ENCODE measurements around the gene SIGLEC6. TPM values are rescaled to one million over a fixed set of nuclear protein-coding genes. Genes with fewer than 3 reads are reported as not detected.

The SIGLEC6 gene
- total RNA-seq, 4 donors from 2014 or later, result 0.55 to 4.4 (median 1.7) TPM; not detected in 1

DNA sequence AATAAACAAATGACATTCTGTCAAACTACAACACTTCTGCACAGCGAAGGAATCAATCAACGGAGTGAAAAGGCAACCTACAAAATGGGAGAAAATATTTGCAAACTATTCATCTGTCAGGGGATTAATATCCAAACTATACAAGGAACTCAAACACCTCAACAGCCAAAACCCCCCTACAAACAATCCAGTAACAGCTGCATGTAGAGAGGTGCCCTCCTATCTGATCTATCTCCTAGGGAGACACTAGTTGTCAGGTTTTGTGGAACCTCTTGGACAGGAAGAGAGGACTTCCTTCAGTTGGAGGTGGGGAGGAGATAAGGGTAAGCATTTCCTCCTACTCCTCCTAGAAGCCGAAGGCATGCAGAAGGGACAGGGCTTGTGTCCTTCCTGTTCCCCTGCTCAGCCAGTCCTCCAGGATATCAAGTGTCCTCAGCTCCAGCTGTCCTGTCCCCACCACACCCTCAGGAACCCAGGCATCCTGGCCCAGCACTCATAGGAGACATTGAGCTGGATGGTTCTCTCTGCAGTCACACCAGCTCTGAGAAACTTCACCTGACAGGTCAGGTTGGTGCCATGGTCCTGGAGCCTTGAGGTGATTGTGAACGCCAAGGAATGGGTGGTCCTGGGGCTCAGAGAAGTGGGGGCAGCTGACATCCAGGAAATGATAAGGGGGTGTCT is 63.5 kb downstream of the SIGLEC6 start:
- in situ Hi-C loops (cut with MboI; ENCODE audit: low pct_ligation_motif_present in 1 of 4, low pct_unique_long_range_greater_than_20kb in 1 of 4, low sequenced_read_pairs in 3 of 4), result loop anchor here in 2 of 4 donors (25.0 kb wide), 2 partner anchors 194 to 319 kb away; partner anchors contain the start of gene FPR3 (in 1 of the 2)
- TF ChIP-seq POLR2A (IDR thresholded peaks at IDR 0.05) (no peak), POLR2AphosphoS5 (IDR thresholded peaks at IDR 0.05) (no peak), EP300 (IDR thresholded peaks at IDR 0.05; ENCODE audit: low read depth) (no peak)
- TF ChIP-seq, protein P1, sequence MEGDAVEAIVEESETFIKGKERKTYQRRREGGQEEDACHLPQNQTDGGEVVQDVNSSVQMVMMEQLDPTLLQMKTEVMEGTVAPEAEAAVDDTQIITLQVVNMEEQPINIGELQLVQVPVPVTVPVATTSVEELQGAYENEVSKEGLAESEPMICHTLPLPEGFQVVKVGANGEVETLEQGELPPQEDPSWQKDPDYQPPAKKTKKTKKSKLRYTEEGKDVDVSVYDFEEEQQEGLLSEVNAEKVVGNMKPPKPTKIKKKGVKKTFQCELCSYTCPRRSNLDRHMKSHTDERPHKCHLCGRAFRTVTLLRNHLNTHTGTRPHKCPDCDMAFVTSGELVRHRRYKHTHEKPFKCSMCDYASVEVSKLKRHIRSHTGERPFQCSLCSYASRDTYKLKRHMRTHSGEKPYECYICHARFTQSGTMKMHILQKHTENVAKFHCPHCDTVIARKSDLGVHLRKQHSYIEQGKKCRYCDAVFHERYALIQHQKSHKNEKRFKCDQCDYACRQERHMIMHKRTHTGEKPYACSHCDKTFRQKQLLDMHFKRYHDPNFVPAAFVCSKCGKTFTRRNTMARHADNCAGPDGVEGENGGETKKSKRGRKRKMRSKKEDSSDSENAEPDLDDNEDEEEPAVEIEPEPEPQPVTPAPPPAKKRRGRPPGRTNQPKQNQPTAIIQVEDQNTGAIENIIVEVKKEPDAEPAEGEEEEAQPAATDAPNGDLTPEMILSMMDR (IDR thresholded peaks at IDR 0.05), result no peak
- no peaks in the 10 kb centered on the region for H3K36me3 ChIP-seq
- intact Hi-C loops (cut with DNase I; ENCODE audit: low total_unique reads), result no loop called here
- DNase-seq, result no peak
- no peak overlapping the region for H3K4me3 ChIP-seq
- H3K4me1 ChIP-seq, result no peaks in the 10 kb centered on the region
- H3K9me3 ChIP-seq, result no peaks in the 10 kb centered on the region
- WGBS, 2 donors (ENCODE audit: low coverage in 1 of 2), result 70 to 80% methylated on average over 1 to 4 of the region's 4 CpGs
- no peak overlapping the region for H3K27ac ChIP-seq
- H3K27me3 ChIP-seq, result peaks cover 15% of the 10 kb centered on the region

Small RNA genes within 50 kb of the gene (small RNA-seq; reads per million reads assigned to genes)
- gene AC020914.3, result 0 reads per million in 4 donors

Other genes starting within 250 kb of the SIGLEC6 start
- under 1 TPM in 1 of 4 donors, not detected in 3; 0.27 TPM for gene IGLON5, start 220.0 kb downstream of the SIGLEC6 start, total RNA-seq
- 1 to 10 TPM in 3 of 4 donors, under 1 TPM in 1; 0.60 to 2.2 (median 1.8) TPM for gene VSIG10L, start 189.5 kb downstream of the SIGLEC6 start, total RNA-seq
- 100 to 1,000 TPM in 2 of 4 donors, 10 to 100 TPM in 2; 56.9 to 147 (median 99.1) TPM for gene ETFB, start 165.3 kb downstream of the SIGLEC6 start, total RNA-seq
- gene CLDND2, start 162.7 kb downstream of the SIGLEC6 start, total RNA-seq, result not detected
- 1 to 10 TPM in 2 of 4 donors, not detected in 2; 1.6 to 3.0 TPM for gene NKG7, start 159.0 kb downstream of the SIGLEC6 start, total RNA-seq
- not detected for gene LIM2, start 143.7 kb downstream of the SIGLEC6 start, total RNA-seq
- not detected for gene C19orf84, start 141.1 kb downstream of the SIGLEC6 start, total RNA-seq
- gene SIGLEC10, start 114.0 kb downstream of the SIGLEC6 start, total RNA-seq, result 10 to 100 TPM in 1 of 4 donors, 1 to 10 TPM in 2, not detected in 1; 3.7 to 15.7 (median 4.9) TPM
- gene SIGLEC8, start 73.2 kb downstream of the SIGLEC6 start, total RNA-seq, result 1 to 10 TPM in 1 of 4 donors, under 1 TPM in 1, not detected in 2; 0.27 to 1.3 TPM
- not detected for gene CEACAM18, start 53.1 kb downstream of the SIGLEC6 start, total RNA-seq
- gene SIGLEC12, start 29.9 kb downstream of the SIGLEC6 start, total RNA-seq, result under 1 TPM in 2 of 4 donors, not detected in 2; 0.41 to 0.48 TPM
- gene ZNF175, start 39.6 kb upstream of the SIGLEC6 start, total RNA-seq, result 10 to 100 TPM in 1 of 4 donors, 1 to 10 TPM in 3; 5.6 to 12.7 (median 6.6) TPM
- 1 to 10 TPM in 1 of 4 donors, not detected in 3; 1.1 TPM for gene SIGLEC5, start 98.7 kb upstream of the SIGLEC6 start, total RNA-seq
- gene SIGLEC14, start 115.2 kb upstream of the SIGLEC6 start, total RNA-seq, result 1 to 10 TPM in 2 of 4 donors, not detected in 2; 2.2 to 6.0 TPM
- 10 to 100 TPM in 2 of 4 donors, 1 to 10 TPM in 2; 2.3 to 25.1 (median 12.4) TPM for gene SPACA6, start 161.7 kb upstream of the SIGLEC6 start, total RNA-seq
- 1 to 10 TPM in 1 of 4 donors, under 1 TPM in 2, not detected in 1; 0.27 to 1.9 (median 0.48) TPM for gene HAS1, start 192.3 kb upstream of the SIGLEC6 start, total RNA-seq
- 1 to 10 TPM in 2 of 4 donors, not detected in 2; 1.5 to 4.4 TPM for gene FPR1, start 220.2 kb upstream of the SIGLEC6 start, total RNA-seq
- gene FPR2, start 229.5 kb upstream of the SIGLEC6 start, total RNA-seq, result not detected

All from transverse colon (tissue), 4 donors.